PC-9 (cell line): ENCODE data around the gene NMD3. TPM values are rescaled to one million over a fixed set of nuclear protein-coding genes. Genes with fewer than 3 reads are reported as not detected.

ENCODE experiments used
- BruUV-seq: library from RNA; stranded (reverse); fragments of 400-500 nt; replicated peaks from 2 replicates; lab custom pipeline; 2021; lab: Mats Ljungman, UMichigan
- CTCF ChIA-PET: fragments of 300-600 bp; sonication (Branson Sonifier 250); formaldehyde crosslinking; loops from one replicate; lab custom pipeline; 2022; ENCODE audit warnings: antibody characterized with exemption; lab: Charles Lee
- POLR2A ChIA-PET: fragments of 300-600 bp; sonication (Branson Sonifier 250); formaldehyde crosslinking; loops from one replicate; lab custom pipeline; 2022; ENCODE audit warnings: antibody characterized with exemption; ENCODE audit not compliant: unreplicated experiment; lab: Charles Lee
- DNase-seq, 2 experiments: peaks; one replicate each; pipeline versions ENCODE4 v3.0.0 to v3.0.0-alpha.2; 2015 to 2022; ENCODE audit warnings: mixed read lengths in 1 of 2
- H2AFZ ChIP-seq: fragments of 200-600 bp; sonication (generic); 2 replicates; pipeline ENCODE4 v1.8.1; 2017; ENCODE audit warnings: antibody characterized with exemption
- H3F3A ChIP-seq: fragments of 200-600 bp; sonication (generic); 2 replicates; pipeline ENCODE4 v1.8.1; 2017; ENCODE audit warnings: antibody characterized with exemption, mild to moderate bottlenecking, low read depth; ENCODE audit not compliant: insufficient read depth
- H3K27ac ChIP-seq: fragments of 200-600 bp; sonication (generic); 2 replicates; pipeline ENCODE4 v1.6.1; 2016; ENCODE audit warnings: mixed run types
- H3K27me3 ChIP-seq: fragments of 200-600 bp; sonication (generic); 2 replicates; pipeline ENCODE4 v1.6.1; 2016; ENCODE audit warnings: low read depth, mixed run types; ENCODE audit not compliant: insufficient read depth
- H3K36me3 ChIP-seq: fragments of 200-600 bp; sonication (generic); 2 replicates; pipeline ENCODE4 v1.6.1; 2016; ENCODE audit warnings: low read depth, mixed run types
- H3K4me1 ChIP-seq: fragments of 200-600 bp; sonication (generic); replicated peaks from 2 replicates; pipeline ENCODE4 v1.6.1; 2016; ENCODE audit warnings: mixed run types; ENCODE audit not compliant: insufficient read depth
- H3K4me2 ChIP-seq: fragments of 200-600 bp; sonication (generic); 2 replicates; pipeline ENCODE4 v1.6.1; 2017; ENCODE audit warnings: mixed run types
- H3K4me3 ChIP-seq: fragments of 200-600 bp; sonication (generic); 2 replicates; pipeline ENCODE4 v1.6.1; 2016; ENCODE audit warnings: mixed run types
- H3K79me2 ChIP-seq: fragments of 200-600 bp; sonication (generic); 2 replicates; pipeline ENCODE4 v1.6.1; 2017; ENCODE audit warnings: low read depth, mixed run types
- H3K9me2 ChIP-seq: fragments of 200-600 bp; sonication (generic); 2 replicates; pipeline ENCODE4 v1.8.1; 2017; ENCODE audit warnings: mild to moderate bottlenecking; ENCODE audit not compliant: insufficient read depth
- H3K9me3 ChIP-seq: fragments of 200-600 bp; sonication (generic); 2 replicates; pipeline ENCODE4 v1.8.1; 2016; ENCODE audit warnings: low read depth; ENCODE audit not compliant: insufficient read depth
- H4K20me1 ChIP-seq: fragments of 200-600 bp; sonication (generic); 2 replicates; pipeline ENCODE4 v1.8.1; 2017; ENCODE audit not compliant: insufficient read depth
- CTCF ChIP-seq: fragments of 200-600 bp; sonication (generic); conservative IDR thresholded peaks from 2 replicates; pipeline ENCODE4 v1.6.1; 2017; ENCODE audit warnings: mixed run types, antibody characterized with exemption, mild to moderate bottlenecking, moderate library complexity
- intact Hi-C: fragments of 100-400 bp; cut with micrococcal nuclease; formaldehyde crosslinking; loops from one replicate; pipeline ENCODE4 v1.10.0; 2022; ENCODE audit not compliant: unreplicated experiment
- total RNA-seq: library from RNA; stranded (reverse); gene quantifications from 2 replicates; pipeline ENCODE4 v1.2.3, GENCODE V29; 2021

The NMD3 gene
- total RNA-seq, 1 experiment from 2014 or later, result 56.5 TPM

- DNase-seq, result no peak
- Histone ChIP-seq H3K79me2 (no peaks in the 10 kb centered on the region), H3K4me1 (peaks cover 11% of the 10 kb centered on the region), H3F3A (no peaks in the 10 kb centered on the region), H3K9me3 (peaks cover 8% of the 10 kb centered on the region; the same call in 1 of the 2 replicates), H3K27ac (no peak overlapping the region), H3K36me3 (no peaks in the 10 kb centered on the region), H3K4me3 (no peak overlapping the region), H4K20me1 (no peaks in the 10 kb centered on the region), H3K27me3 (no peaks in the 10 kb centered on the region), H3K9me2 (no peaks in the 10 kb centered on the region), H2AFZ (no peak overlapping the region), H3K4me2 (no peak overlapping the region)
- POLR2A ChIA-PET, result no interaction called here
- TF ChIP-seq CTCF, result no peak
- intact Hi-C loops, result no loop called here
- no TSS peak for BruUV-seq
- CTCF ChIA-PET, result no interaction called here
Measured at GRCh38 chr3:161296814-161297213, 75.7 kb downstream of the NMD3 start.

Other genes with a start within 250 kb of the NMD3 start
- gene B3GALNT1, start 116.0 kb upstream of the NMD3 start, total RNA-seq, result 8.8 and 17.3 TPM in 2 replicates
- gene SPTSSB, start 150.2 kb downstream of the NMD3 start, total RNA-seq, result 1.2 and 4.0 TPM in 2 replicates